ENCODE measurements around the gene CACUL1. TPM values are rescaled to one million over a fixed set of nuclear protein-coding genes. Genes with fewer than 3 reads are reported as not detected.

Gene CACUL1
- total RNA-seq, 1 experiment from 2014 or later, result 67.5 TPM

DNA sequence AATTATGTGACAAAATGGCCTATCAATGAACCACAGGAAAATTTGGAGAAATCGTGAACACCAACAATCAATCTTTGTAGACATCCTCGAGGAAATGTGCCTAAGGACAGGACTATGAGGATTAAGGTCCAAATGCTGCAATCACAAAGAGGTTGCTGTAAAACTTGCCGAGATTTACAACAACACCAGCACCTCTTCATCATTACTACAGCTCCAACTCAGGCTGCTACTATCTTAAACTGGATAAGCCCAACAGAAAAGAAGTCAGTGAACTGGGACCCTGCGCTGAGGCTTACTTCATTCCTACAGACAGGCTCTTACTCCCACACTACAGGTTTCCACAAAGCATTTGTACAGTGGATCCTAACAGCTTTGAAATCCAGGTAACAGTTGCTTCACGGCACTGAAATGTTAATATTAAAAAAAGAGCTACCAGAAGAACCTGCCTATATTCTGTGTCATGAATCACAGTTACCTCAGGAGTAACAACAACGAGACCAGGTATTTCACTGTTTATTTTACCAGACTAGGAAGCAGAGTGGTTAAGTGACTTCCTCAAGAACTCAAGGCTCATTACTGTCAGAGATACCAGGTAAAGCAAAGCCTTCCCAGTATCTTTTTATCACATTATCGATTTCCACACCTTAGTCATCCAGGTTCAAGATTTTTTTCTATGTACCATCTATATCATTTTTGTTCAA lies 23.9 kb downstream of the CACUL1 start:
- DNase-seq (ENCODE audit: low read depth, low spot score), result no peak
- ChIA-PET CTCF (interaction anchor here (1.5 kb wide), 1 partner anchor 10 kb away, joined by 6 read pairs; no protein-coding TSS in a partner anchor), POLR2A (no interaction called here), RAD21 (ENCODE audit: low non-redundant PET in 1 of 2, low total read pairs in 2 of 2, uncharacterized antibody in 2 of 2, unreplicated experiment in 2 of 2) (no interaction called here)
- Histone ChIP-seq H3K9me2 (ENCODE audit: insufficient read depth) (no peaks in the 10 kb centered on the region), H3K4me3 (replicated peaks in 1 of 2; ENCODE audit: low read depth in 1 of 2, low read length in 2 of 2) (no peak overlapping the region), H4K20me1 (ENCODE audit: insufficient read depth) (peaks cover 23% of the 10 kb centered on the region), H3K4me1 (ENCODE audit: control insufficient read depth in 1 of 2, insufficient read depth in 2 of 2, low read length in 2 of 2) (no peaks in the 10 kb centered on the region), H3K79me2 (ENCODE audit: insufficient read depth, low read length) (peaks cover 89% of the 10 kb centered on the region), H3K27me3 (ENCODE audit: insufficient read depth, low read length) (no peaks in the 10 kb centered on the region), H3K9me3 (ENCODE audit: control insufficient read depth in 1 of 2, insufficient read depth in 1 of 2, low read depth in 1 of 2, low read length in 2 of 2) (no peaks in the 10 kb centered on the region), H3K4me2 (ENCODE audit: low read length) (no peak overlapping the region), H3K36me3 (ENCODE audit: control insufficient read depth in 1 of 2, insufficient read depth in 2 of 2, low read length in 2 of 2) (no peaks in the 10 kb centered on the region), H3K9ac (ENCODE audit: low read length) (no peak overlapping the region), H3K27ac (ENCODE audit: low read depth, low read length) (no peak overlapping the region), H2AFZ (ENCODE audit: low read depth, low read length, poor library complexity, severe bottlenecking) (no peak overlapping the region)
- intact Hi-C loops (cut with micrococcal nuclease), result no loop called here
- TF ChIP-seq, protein P1, sequence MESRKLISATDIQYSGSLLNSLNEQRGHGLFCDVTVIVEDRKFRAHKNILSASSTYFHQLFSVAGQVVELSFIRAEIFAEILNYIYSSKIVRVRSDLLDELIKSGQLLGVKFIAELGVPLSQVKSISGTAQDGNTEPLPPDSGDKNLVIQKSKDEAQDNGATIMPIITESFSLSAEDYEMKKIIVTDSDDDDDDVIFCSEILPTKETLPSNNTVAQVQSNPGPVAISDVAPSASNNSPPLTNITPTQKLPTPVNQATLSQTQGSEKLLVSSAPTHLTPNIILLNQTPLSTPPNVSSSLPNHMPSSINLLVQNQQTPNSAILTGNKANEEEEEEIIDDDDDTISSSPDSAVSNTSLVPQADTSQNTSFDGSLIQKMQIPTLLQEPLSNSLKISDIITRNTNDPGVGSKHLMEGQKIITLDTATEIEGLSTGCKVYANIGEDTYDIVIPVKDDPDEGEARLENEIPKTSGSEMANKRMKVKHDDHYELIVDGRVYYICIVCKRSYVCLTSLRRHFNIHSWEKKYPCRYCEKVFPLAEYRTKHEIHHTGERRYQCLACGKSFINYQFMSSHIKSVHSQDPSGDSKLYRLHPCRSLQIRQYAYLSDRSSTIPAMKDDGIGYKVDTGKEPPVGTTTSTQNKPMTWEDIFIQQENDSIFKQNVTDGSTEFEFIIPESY (IDR thresholded peaks at IDR 0.05; ENCODE audit: extremely low read depth, insufficient replicate concordance, low read length), result no peak
- TF ChIP-seq SP1 (IDR thresholded peaks at IDR 0.05; ENCODE audit: low read depth) (no peak), SRF (IDR thresholded peaks at IDR 0.05; ENCODE audit: low read depth) (no peak), POLR2AphosphoS5 (IDR thresholded peaks at IDR 0.05; ENCODE audit: low read depth, low read length) (no peak), FOSL1 (IDR thresholded peaks at IDR 0.05; ENCODE audit: low read depth) (no peak), EZH2 (IDR thresholded peaks at IDR 0.05) (no peak), ELF1 (IDR thresholded peaks at IDR 0.05; ENCODE audit: borderline replicate concordance, low read depth) (no peak), TCF7L2 (IDR thresholded peaks at IDR 0.05; ENCODE audit: borderline replicate concordance, extremely low read depth, insufficient read depth, insufficient read length) (no peak), CEBPB (IDR thresholded peaks at IDR 0.05; ENCODE audit: low read depth) (no peak)
- TF ChIP-seq, protein P2, sequence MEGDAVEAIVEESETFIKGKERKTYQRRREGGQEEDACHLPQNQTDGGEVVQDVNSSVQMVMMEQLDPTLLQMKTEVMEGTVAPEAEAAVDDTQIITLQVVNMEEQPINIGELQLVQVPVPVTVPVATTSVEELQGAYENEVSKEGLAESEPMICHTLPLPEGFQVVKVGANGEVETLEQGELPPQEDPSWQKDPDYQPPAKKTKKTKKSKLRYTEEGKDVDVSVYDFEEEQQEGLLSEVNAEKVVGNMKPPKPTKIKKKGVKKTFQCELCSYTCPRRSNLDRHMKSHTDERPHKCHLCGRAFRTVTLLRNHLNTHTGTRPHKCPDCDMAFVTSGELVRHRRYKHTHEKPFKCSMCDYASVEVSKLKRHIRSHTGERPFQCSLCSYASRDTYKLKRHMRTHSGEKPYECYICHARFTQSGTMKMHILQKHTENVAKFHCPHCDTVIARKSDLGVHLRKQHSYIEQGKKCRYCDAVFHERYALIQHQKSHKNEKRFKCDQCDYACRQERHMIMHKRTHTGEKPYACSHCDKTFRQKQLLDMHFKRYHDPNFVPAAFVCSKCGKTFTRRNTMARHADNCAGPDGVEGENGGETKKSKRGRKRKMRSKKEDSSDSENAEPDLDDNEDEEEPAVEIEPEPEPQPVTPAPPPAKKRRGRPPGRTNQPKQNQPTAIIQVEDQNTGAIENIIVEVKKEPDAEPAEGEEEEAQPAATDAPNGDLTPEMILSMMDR (IDR thresholded peaks at IDR 0.05 in 2 of 3, conservative IDR thresholded peaks at IDR 0.05 in 1 of 3; ENCODE audit: borderline replicate concordance in 1 of 3, insufficient read depth in 1 of 3, low read depth in 2 of 3, low read length in 2 of 3), result no peak
- TF ChIP-seq, protein P3, sequence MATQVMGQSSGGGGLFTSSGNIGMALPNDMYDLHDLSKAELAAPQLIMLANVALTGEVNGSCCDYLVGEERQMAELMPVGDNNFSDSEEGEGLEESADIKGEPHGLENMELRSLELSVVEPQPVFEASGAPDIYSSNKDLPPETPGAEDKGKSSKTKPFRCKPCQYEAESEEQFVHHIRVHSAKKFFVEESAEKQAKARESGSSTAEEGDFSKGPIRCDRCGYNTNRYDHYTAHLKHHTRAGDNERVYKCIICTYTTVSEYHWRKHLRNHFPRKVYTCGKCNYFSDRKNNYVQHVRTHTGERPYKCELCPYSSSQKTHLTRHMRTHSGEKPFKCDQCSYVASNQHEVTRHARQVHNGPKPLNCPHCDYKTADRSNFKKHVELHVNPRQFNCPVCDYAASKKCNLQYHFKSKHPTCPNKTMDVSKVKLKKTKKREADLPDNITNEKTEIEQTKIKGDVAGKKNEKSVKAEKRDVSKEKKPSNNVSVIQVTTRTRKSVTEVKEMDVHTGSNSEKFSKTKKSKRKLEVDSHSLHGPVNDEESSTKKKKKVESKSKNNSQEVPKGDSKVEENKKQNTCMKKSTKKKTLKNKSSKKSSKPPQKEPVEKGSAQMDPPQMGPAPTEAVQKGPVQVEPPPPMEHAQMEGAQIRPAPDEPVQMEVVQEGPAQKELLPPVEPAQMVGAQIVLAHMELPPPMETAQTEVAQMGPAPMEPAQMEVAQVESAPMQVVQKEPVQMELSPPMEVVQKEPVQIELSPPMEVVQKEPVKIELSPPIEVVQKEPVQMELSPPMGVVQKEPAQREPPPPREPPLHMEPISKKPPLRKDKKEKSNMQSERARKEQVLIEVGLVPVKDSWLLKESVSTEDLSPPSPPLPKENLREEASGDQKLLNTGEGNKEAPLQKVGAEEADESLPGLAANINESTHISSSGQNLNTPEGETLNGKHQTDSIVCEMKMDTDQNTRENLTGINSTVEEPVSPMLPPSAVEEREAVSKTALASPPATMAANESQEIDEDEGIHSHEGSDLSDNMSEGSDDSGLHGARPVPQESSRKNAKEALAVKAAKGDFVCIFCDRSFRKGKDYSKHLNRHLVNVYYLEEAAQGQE (IDR thresholded peaks at IDR 0.05; ENCODE audit: low read depth), result no peak
- BruUV-seq (replicated peaks), result no TSS peak
- ATAC-seq, result no peak

Measured in HCT116 (cell line).